ENCODE results near the gene NUDT4.

Gene NUDT4

DNA sequence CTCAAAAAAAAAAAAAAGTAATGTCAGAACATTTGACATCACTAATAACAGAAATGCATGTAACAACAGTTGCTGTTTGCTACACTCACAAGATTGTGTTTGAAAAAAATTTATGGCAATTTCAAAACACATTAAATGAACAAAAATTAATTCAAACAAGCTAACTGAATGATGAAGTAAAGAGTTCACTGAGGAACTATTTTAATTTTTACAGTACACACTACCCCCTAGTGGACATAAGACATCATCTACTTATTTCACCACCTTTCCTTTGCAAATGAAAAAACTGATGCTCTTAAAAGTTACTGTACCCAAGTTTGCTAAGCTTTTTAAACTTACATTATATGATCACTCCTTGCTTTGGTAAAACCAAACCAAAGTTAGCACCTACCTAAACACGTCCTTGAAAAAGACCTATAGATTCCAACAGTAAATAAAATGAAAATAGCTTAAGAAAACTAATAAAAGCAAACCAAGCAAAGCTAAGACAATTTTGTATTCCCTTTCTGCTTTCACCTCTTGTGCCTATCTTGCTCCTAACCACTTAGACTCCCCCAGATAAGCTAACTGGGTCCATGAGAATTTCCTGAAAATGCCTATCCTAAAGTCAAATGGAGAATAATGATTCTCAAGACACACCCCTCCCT, 41.8 kb downstream of the NUDT4 start:
- no peaks in the 10 kb centered on the region for H3K27me3 ChIP-seq (replicated peaks; ENCODE audit: insufficient read depth, low read length)
- H3K9me2 ChIP-seq (replicated peaks; ENCODE audit: insufficient read depth, low read length): no peaks in the 10 kb centered on the region
- peaks cover 40% of the 10 kb centered on the region; the same call in 1 of the 2 replicates for H4K20me1 ChIP-seq (ENCODE audit: insufficient read depth, low read length)
- H3K36me3 ChIP-seq (replicated peaks; ENCODE audit: insufficient read depth, low read length): no peaks in the 10 kb centered on the region
- peak overlapping the region; percentile 18; the same call in 1 of the 2 replicates for H3K4me2 ChIP-seq (ENCODE audit: low read depth, low read length)
- no peaks in the 10 kb centered on the region for H3K9me3 ChIP-seq (replicated peaks; ENCODE audit: insufficient read depth, low read length)
- H3K79me2 ChIP-seq (ENCODE audit: low read length): peaks cover 97% of the 10 kb centered on the region
- peaks cover 25% of the 10 kb centered on the region for H3F3A ChIP-seq (ENCODE audit: insufficient read depth, low read length)
- H3K9ac ChIP-seq (ENCODE audit: low read length): no peak overlapping the region
- DNase-seq: peak; percentile 64
- H3K27ac ChIP-seq (ENCODE audit: low read length): no peak overlapping the region
- no peak for TF ChIP-seq EZH2 (optimal IDR thresholded peaks at IDR 0.05; ENCODE audit: low read depth, low read length)
- TF ChIP-seq, protein P1, sequence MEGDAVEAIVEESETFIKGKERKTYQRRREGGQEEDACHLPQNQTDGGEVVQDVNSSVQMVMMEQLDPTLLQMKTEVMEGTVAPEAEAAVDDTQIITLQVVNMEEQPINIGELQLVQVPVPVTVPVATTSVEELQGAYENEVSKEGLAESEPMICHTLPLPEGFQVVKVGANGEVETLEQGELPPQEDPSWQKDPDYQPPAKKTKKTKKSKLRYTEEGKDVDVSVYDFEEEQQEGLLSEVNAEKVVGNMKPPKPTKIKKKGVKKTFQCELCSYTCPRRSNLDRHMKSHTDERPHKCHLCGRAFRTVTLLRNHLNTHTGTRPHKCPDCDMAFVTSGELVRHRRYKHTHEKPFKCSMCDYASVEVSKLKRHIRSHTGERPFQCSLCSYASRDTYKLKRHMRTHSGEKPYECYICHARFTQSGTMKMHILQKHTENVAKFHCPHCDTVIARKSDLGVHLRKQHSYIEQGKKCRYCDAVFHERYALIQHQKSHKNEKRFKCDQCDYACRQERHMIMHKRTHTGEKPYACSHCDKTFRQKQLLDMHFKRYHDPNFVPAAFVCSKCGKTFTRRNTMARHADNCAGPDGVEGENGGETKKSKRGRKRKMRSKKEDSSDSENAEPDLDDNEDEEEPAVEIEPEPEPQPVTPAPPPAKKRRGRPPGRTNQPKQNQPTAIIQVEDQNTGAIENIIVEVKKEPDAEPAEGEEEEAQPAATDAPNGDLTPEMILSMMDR (IDR thresholded peaks at IDR 0.05; ENCODE audit: low read length): peak; percentile 62
- no peak overlapping the region for H2AFZ ChIP-seq (ENCODE audit: low read length)
- peaks cover 36% of the 10 kb centered on the region for H3K4me1 ChIP-seq (ENCODE audit: low read length)
- H3K4me3 ChIP-seq (ENCODE audit: low read length): no peak overlapping the region

DNA sequence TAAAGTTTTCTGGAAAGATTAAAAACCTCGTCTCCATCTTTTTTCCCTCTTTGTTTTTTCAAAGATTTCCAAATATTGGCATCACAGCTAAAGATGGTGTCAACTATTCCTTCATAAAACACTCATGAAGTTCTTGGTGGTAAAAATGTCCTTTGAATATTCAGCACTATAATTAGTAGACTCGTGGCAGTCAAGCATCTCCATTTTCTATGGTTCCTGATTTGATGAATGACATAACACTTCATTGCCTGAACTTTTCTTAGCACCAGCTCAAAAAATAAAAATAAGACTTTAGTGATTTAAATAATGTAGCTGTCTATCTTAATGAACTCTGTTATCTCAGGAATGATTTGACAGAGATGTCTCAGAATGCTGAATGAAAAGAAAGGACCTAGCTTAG, 44.3 kb downstream of the NUDT4 start:
- Histone ChIP-seq H3K27ac (ENCODE audit: low read length) (no peak overlapping the region), H3F3A (ENCODE audit: insufficient read depth, low read length) (peaks cover 23% of the 10 kb centered on the region), H3K9me3 (replicated peaks; ENCODE audit: insufficient read depth, low read length) (no peaks in the 10 kb centered on the region), H3K27me3 (replicated peaks; ENCODE audit: insufficient read depth, low read length) (no peaks in the 10 kb centered on the region), H3K4me3 (ENCODE audit: low read length) (no peak overlapping the region), H3K9me2 (replicated peaks; ENCODE audit: insufficient read depth, low read length) (no peaks in the 10 kb centered on the region), H2AFZ (ENCODE audit: low read length) (no peak overlapping the region), H3K4me2 (ENCODE audit: low read depth, low read length) (no peak overlapping the region), H3K4me1 (ENCODE audit: low read length) (peaks cover 42% of the 10 kb centered on the region), H4K20me1 (ENCODE audit: insufficient read depth, low read length) (peaks cover 51% of the 10 kb centered on the region; the same call in 1 of the 2 replicates), H3K79me2 (ENCODE audit: low read length) (peaks cover 98% of the 10 kb centered on the region), H3K9ac (ENCODE audit: low read length) (no peak overlapping the region), H3K36me3 (replicated peaks; ENCODE audit: insufficient read depth, low read length) (no peaks in the 10 kb centered on the region)
- no peak for DNase-seq
- TF ChIP-seq EZH2 (optimal IDR thresholded peaks at IDR 0.05; ENCODE audit: low read depth, low read length) (no peak), EZH2phosphoT487 (IDR thresholded peaks at IDR 0.05; ENCODE audit: low read length) (no peak)
- TF ChIP-seq, protein P1 (IDR thresholded peaks at IDR 0.05; ENCODE audit: low read length): no peak

DNA sequence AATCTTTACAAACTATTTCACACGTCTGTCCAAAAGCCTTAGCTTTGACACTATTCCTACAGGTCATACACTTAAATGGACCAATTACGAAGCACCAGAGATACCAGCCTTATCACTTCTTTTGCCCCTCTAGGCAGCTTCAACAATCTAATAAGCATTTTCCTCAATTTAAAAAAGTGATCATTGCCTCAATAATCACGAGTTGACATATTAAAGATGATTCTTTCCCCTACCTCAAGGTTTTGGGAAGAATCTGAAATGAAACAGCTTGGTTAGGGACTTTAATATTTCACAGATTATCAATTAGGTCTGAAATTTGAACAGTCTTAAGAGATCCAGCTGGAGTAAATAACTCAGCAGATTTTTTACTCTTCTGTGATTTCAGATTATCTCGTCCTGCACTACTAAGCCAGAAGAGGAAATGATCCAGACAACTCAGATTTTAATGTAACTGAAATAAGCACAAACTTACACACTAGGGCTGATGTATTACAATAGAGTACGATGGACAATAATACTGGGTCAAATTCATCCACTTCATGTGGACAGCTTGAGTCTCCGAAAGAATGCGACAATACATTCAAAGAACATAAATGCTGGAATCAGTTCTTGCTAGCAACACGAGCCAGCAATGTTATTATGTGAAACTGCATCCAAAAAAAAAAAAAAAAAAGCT, 48.1 kb downstream of the NUDT4 start:
- H4K20me1 ChIP-seq (ENCODE audit: insufficient read depth, low read length): peaks cover 48% of the 10 kb centered on the region; the same call in 1 of the 2 replicates
- H3K9me3 ChIP-seq (replicated peaks; ENCODE audit: insufficient read depth, low read length): no peaks in the 10 kb centered on the region
- H3K9ac ChIP-seq (ENCODE audit: low read length): 0 out of 2 replicates have a peak overlapping the region, but pooled peaks have one; percentile 12
- peaks cover 98% of the 10 kb centered on the region for H3K79me2 ChIP-seq (ENCODE audit: low read length)
- H2AFZ ChIP-seq (ENCODE audit: low read length): no peak overlapping the region
- TF ChIP-seq EZH2phosphoT487 (IDR thresholded peaks at IDR 0.05; ENCODE audit: low read length) (no peak), EZH2 (optimal IDR thresholded peaks at IDR 0.05; ENCODE audit: low read depth, low read length) (no peak)
- TF ChIP-seq, protein P1 (IDR thresholded peaks at IDR 0.05; ENCODE audit: low read length): no peak
- H3K4me1 ChIP-seq (ENCODE audit: low read length): peaks cover 31% of the 10 kb centered on the region
- H3K4me3 ChIP-seq (ENCODE audit: low read length): peak overlapping the region; percentile 25
- no peaks in the 10 kb centered on the region for H3K9me2 ChIP-seq (replicated peaks; ENCODE audit: insufficient read depth, low read length)
- peak overlapping the region; percentile 66 for H3K4me2 ChIP-seq (ENCODE audit: low read depth, low read length)
- H3F3A ChIP-seq (ENCODE audit: insufficient read depth, low read length): peaks cover 19% of the 10 kb centered on the region
- no peaks in the 10 kb centered on the region for H3K36me3 ChIP-seq (replicated peaks; ENCODE audit: insufficient read depth, low read length)
- DNase-seq: no peak
- H3K27ac ChIP-seq (ENCODE audit: low read length): peak overlapping the region; percentile 30; the same call in 1 of the 2 replicates
- no peaks in the 10 kb centered on the region for H3K27me3 ChIP-seq (replicated peaks; ENCODE audit: insufficient read depth, low read length)

Measured in MM.1S (cell line).